ENCODE data around the gene MBD6. TPM values are rescaled to one million over a fixed set of nuclear protein-coding genes. Genes with fewer than 3 reads are reported as not detected.

The MBD6 gene
- total and polyA plus RNA-seq, 2 of the 13 experiments (the other 11 are each of a cell fraction or from before 2014, with no cell fraction given): 4.1 to 5.9 TPM

DNA sequence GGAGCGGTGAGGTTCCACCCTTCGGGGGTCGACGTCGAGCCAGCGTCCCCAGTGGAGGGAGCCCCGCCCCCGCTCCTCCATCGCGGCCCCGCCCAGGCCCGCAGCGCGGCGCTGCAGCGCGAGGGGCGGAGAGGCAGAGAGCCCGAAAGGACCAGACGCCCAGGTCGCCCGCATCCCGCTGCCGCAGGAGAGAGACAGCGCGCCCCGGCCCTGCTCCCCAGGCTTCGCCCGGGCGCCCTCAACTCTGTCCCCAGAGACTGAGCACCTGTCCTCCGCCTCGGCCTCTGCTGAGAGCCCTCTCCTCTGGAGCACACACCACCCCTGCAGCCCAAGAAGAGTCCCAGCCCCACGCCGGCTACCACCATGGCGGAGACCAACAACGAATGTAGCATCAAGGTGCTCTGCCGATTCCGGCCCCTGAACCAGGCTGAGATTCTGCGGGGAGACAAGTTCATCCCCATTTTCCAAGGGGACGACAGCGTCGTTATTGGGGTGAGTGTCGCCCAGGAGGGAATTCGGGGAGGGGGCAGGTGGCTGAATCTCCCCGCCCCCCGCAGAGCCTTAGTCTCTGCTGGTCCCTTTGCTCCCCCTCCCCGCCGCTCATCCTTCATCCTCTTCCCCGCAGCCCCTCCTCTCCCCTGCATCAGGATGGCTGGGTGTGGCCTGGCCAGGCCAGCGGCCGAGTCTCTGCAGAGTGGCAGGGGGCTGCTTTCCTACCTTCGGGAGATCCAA is 27.5 kb downstream of the MBD6 start, which contains the start of gene KIF5A (continued):
- TF ChIP-seq, protein P1, sequence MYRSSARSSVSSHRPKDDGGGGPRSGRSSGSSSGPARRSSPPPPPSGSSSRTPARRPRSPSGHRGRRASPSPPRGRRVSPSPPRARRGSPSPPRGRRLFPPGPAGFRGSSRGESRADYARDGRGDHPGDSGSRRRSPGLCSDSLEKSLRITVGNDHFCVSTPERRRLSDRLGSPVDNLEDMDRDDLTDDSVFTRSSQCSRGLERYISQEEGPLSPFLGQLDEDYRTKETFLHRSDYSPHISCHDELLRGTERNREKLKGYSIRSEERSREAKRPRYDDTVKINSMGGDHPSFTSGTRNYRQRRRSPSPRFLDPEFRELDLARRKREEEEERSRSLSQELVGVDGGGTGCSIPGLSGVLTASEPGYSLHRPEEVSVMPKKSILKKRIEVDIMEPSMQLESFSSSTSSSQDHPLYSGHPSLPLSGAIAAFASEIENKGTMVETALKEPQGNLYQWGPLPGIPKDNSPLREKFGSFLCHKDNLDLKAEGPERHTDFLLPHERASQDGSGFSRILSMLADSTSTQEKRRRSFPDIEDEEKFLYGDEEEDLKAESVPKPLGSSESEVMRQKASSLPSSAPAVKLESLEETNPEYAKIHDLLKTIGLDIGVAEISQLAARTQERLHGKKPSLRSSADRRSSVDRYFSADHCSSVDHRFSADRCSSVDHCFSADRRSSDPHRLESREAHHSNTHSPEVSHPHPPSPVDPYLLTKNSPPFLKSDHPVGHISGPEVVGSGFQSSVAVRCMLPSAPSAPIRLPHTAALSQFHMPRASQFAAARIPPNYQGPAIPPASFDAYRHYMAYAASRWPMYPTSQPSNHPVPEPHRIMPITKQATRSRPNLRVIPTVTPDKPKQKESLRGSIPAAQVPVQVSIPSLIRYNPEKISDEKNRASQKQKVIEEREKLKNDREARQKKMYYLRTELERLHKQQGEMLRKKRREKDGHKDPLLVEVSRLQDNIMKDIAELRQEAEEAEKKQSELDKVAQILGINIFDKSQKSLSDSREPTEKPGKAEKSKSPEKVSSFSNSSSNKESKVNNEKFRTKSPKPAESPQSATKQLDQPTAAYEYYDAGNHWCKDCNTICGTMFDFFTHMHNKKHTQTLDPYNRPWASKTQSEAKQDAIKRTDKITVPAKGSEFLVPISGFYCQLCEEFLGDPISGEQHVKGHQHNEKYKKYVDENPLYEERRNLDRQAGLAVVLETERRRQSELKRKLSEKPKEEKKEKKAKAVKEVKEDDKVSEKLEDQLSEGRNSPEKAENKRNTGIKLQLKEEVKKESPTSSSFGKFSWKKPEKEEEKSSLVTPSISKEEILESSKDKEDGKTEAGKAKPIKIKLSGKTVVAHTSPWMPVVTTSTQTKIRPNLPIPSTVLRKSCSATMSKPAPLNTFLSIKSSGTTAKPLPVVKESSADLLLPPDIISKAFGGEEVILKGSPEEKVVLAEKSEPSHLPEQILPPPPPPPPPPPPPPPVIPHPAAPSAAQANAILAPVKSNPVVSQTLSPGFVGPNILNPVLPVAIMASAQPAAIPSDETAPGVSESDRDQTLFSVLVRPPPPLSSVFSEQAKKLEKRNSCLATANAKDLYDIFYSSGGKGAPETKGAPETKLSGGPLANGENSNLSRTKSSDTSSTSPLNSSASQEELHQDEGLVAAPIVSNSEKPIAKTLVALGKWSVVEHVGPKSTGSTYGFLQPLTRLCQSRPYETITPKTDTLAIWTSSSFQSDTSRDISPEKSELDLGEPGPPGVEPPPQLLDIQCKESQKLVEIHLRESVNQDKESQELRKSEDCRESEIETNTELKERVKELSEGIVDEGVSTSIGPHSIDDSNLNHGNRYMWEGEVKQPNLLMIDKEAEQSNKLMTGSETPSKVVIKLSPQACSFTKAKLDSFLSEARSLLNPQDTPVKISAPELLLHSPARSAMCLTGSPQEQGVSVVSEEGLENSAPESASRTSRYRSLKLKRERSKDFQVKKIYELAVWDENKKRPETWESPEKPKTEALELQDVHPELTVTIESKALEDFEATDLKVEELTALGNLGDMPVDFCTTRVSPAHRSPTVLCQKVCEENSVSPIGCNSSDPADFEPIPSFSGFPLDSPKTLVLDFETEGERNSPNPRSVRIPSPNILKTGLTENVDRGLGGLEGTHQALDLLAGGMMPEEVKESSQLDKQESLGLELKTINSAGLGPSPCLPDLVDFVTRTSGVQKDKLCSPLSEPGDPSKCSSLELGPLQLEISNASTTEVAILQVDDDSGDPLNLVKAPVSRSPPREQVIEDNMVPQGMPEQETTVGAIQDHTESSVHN (CRISPR knock-in tag; IDR thresholded peaks at IDR 0.05): no peak
- 0 out of 2 replicates have a peak, but pooled peaks have one; percentile 26 for TF ChIP-seq ZNF619 (CRISPR knock-in tag; IDR thresholded peaks at IDR 0.05)
- TF ChIP-seq PHF20 (CRISPR knock-in tag; IDR thresholded peaks at IDR 0.05): no peak
- TF ChIP-seq ZNF17 (CRISPR knock-in tag; IDR thresholded peaks at IDR 0.05): no peak
- no peak for TF ChIP-seq ZNF674 (CRISPR knock-in tag; IDR thresholded peaks at IDR 0.05; ENCODE audit: low read depth)
- TF ChIP-seq HOXD1 (CRISPR knock-in tag; IDR thresholded peaks at IDR 0.05): 0 out of 2 replicates have a peak, but pooled peaks have one; percentile 25
- TF ChIP-seq KAT7 (CRISPR knock-in tag; IDR thresholded peaks at IDR 0.05; ENCODE audit: borderline replicate concordance): peak; percentile 36; the same call in 1 of the 2 replicates
- no peak for TF ChIP-seq RBAK (CRISPR knock-in tag; IDR thresholded peaks at IDR 0.05)
- TF ChIP-seq, protein P2, sequence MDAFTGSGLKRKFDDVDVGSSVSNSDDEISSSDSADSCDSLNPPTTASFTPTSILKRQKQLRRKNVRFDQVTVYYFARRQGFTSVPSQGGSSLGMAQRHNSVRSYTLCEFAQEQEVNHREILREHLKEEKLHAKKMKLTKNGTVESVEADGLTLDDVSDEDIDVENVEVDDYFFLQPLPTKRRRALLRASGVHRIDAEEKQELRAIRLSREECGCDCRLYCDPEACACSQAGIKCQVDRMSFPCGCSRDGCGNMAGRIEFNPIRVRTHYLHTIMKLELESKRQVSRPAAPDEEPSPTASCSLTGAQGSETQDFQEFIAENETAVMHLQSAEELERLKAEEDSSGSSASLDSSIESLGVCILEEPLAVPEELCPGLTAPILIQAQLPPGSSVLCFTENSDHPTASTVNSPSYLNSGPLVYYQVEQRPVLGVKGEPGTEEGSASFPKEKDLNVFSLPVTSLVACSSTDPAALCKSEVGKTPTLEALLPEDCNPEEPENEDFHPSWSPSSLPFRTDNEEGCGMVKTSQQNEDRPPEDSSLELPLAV (CRISPR knock-in tag; conservative IDR thresholded peaks at IDR 0.05; ENCODE audit: low read depth): no peak
- TF ChIP-seq BRD4 (CRISPR knock-in tag; IDR thresholded peaks at IDR 0.05): no peak
- TF ChIP-seq SMARCE1 (IDR thresholded peaks at IDR 0.05; ENCODE audit: borderline replicate concordance): no peak
- TF ChIP-seq ZNF569 (CRISPR knock-in tag; IDR thresholded peaks at IDR 0.05; ENCODE audit: borderline replicate concordance): no peak
- no peak for TF ChIP-seq TBL1XR1 (IDR thresholded peaks at IDR 0.05; ENCODE audit: borderline replicate concordance, low read length, partially characterized antibody)
- TF ChIP-seq, protein P3, sequence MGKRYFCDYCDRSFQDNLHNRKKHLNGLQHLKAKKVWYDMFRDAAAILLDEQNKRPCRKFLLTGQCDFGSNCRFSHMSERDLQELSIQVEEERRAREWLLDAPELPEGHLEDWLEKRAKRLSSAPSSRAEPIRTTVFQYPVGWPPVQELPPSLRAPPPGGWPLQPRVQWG (CRISPR knock-in tag; IDR thresholded peaks at IDR 0.05; ENCODE audit: borderline replicate concordance, low read depth): no peak
- TF ChIP-seq CBX5 (CRISPR knock-in tag; IDR thresholded peaks at IDR 0.05; ENCODE audit: borderline replicate concordance): no peak
- no peak for TF ChIP-seq NR2F6 (IDR thresholded peaks at IDR 0.05)
- TF ChIP-seq NR2F6 (CRISPR knock-in tag; IDR thresholded peaks at IDR 0.05): no peak

All from HepG2 (cell line).